Pancreas (tissue), 10 donors: ENCODE measurements around the gene GABBR2. TPM values are rescaled to one million over a fixed set of nuclear protein-coding genes. Genes with fewer than 3 reads are reported as not detected.

Experiments
- ATAC-seq, 4 donors: fragments of 200-7000 bp; cut with Tn5 transposase; one replicate each; pipeline versions ENCODE4 v1.8.0 to v1.9.1; 2020; ENCODE audit warnings: mild to moderate bottlenecking in 4 of 4, moderate library complexity in 4 of 4
- DNase-seq, 6 donors: peaks; one replicate each; pipeline ENCODE4 v3.0.0-alpha.2; 2020
- FAIRE-seq: peaks from 2 replicates; lab custom pipeline; 2012; peaks lifted over from hg19 to GRCh38; lab: Jason Lieb, UNC
- H3K27ac ChIP-seq, 4 donors: fragments of 200-600 bp; sonication (generic); 1 replicate in 3 of 4; 2 replicates in 1 of 4; pipeline versions ENCODE4 v1.5.0 to v1.8.0; 2020
- H3K27me3 ChIP-seq, 4 donors: fragments of 200-600 bp; one replicate each; pipeline ENCODE4 v1.8.0; 2021
- H3K36me3 ChIP-seq, 3 donors: fragments of 200-600 bp; sonication (generic) in 1 of 3; one replicate each; pipeline versions ENCODE4 v1.5.0 to v1.8.0; 2020 to 2021
- H3K4me1 ChIP-seq, 3 donors: fragments of 200-600 bp; one replicate each; pipeline ENCODE4 v1.8.0; 2021
- H3K4me3 ChIP-seq, 4 donors: fragments of 200-600 bp; sonication (generic) in 2 of 4; one replicate each; pipeline versions ENCODE4 v1.5.0 to v1.8.0; 2020 to 2021
- H3K9me3 ChIP-seq, 4 donors: fragments of 200-600 bp; one replicate each; pipeline ENCODE4 v1.8.0; 2021
- CTCF ChIP-seq, 4 donors: fragments of 200-600 bp; sonication (generic) in 3 of 4; IDR thresholded peaks; one replicate each; pipeline versions ENCODE4 v1.5.0 to v1.8.0; 2021; ENCODE audit warnings: antibody characterized with exemption in 4 of 4
- WGBS, 2 donors: extraction: QIAGEN DNeasy Blood & Tissue Kit; methylation state at CpG; one replicate each; pipeline ENCODE4 v1.1.7; 2013; 5-methylcytosine and 5-hydroxymethylcytosine counted together
- intact Hi-C, 3 donors: fragments of 100-400 bp; cut with DNase I; formaldehyde crosslinking; loops; one replicate each; pipeline versions ENCODE4 v1.11.1 to v1.14.2; 2022
- polyA plus RNA-seq, 2 donors: library from polyadenylated mRNA; stranded (reverse); fragments of 200-250 nt; gene quantifications; one replicate each; pipeline ENCODE4 v1.2.3, GENCODE V29; 2013
- total RNA-seq, 6 donors: library from RNA; stranded (reverse); fragmentation: NEBNext Ultra II Directional in 4 of 6; extraction: Animal tissue kit (Norgen Biotek cat#: 25700) in 4 of 6; gene quantifications; one replicate each; pipeline versions ENCODE4 v1.2.1 to v1.2.4, GENCODE V29; 2021 to 2023
- donor health status: healthy with polysubstance abuse.
- donor health status: DM: no; HTN: no; CAD: no; lungs with moderate emphysema.
- donor health status: DM: no; HTN: no; CAD: no.
- donor health status: control.
- donor health status: control.
- donor health status: Bipolar disorder and iron deficiency.
- donor health status: DM: yes; HTN: yes; CAD: no.
- donor health status: DM: no; HTN: no; CAD: no.
- donor health status: DM: no; HTN: no; CAD: no.
- donor health status: DM: yes; HTN: yes; CAD: no.

Gene GABBR2
- total and polyA plus RNA-seq, 8 donors, result 0.04 to 0.14 (median 0.07) TPM; not detected in 4

- DNase-seq (no peak), ATAC-seq (no peak), FAIRE-seq (no peak)
- Histone ChIP-seq H3K4me1 (no peaks in the 10 kb centered on the region), H3K27ac (no peak overlapping the region), H3K4me3 (no peak overlapping the region), H3K27me3 (no peaks in the 10 kb centered on the region), H3K9me3 (no peaks in the 10 kb centered on the region), H3K36me3 (no peaks in the 10 kb centered on the region)
- TF ChIP-seq CTCF (IDR thresholded peaks at IDR 0.05), result no peak
- 75 to 76% methylated on average over 5 of the region's 5 CpGs for WGBS, 2 donors
- intact Hi-C loops, result no loop called here
Measured at GRCh38 chr9:98610711-98611110, 98.0 kb downstream of the GABBR2 start.

GRCh38 chr9:98610211-98610610 is 98.5 kb downstream of the GABBR2 start:
- no peak for ATAC-seq
- FAIRE-seq, result no peak
- Histone ChIP-seq H3K4me3 (no peak overlapping the region), H3K27ac (no peak overlapping the region), H3K36me3 (no peaks in the 10 kb centered on the region), H3K27me3 (no peaks in the 10 kb centered on the region), H3K9me3 (no peaks in the 10 kb centered on the region), H3K4me1 (no peaks in the 10 kb centered on the region)
- intact Hi-C loops, result no loop called here
- DNase-seq, result no peak
- TF ChIP-seq CTCF (IDR thresholded peaks at IDR 0.05), result no peak
- WGBS, 2 donors, result 91 to 92% methylated on average over 2 of the region's 2 CpGs

GRCh38 chr9:98609646-98610045 is 99.1 kb downstream of the GABBR2 start:
- no peak for FAIRE-seq
- WGBS, 2 donors, result 74 to 78% methylated on average over 6 of the region's 6 CpGs
- no peak overlapping the region for H3K27ac ChIP-seq
- no peak for DNase-seq
- H3K27me3 ChIP-seq, result no peaks in the 10 kb centered on the region
- TF ChIP-seq CTCF (IDR thresholded peaks at IDR 0.05), result no peak
- intact Hi-C loops, result no loop called here
- no peaks in the 10 kb centered on the region for H3K36me3 ChIP-seq
- H3K4me1 ChIP-seq, result no peaks in the 10 kb centered on the region
- no peak overlapping the region for H3K4me3 ChIP-seq
- no peak for ATAC-seq
- no peaks in the 10 kb centered on the region for H3K9me3 ChIP-seq

- Histone ChIP-seq H3K4me3 (no peak overlapping the region), H3K27me3 (no peaks in the 10 kb centered on the region), H3K9me3 (no peaks in the 10 kb centered on the region), H3K4me1 (no peaks in the 10 kb centered on the region), H3K36me3 (no peaks in the 10 kb centered on the region), H3K27ac (no peak overlapping the region)
- intact Hi-C loops, result no loop called here
- DNase-seq (no peak), ATAC-seq (no peak), FAIRE-seq (no peak)
- WGBS, 2 donors, result 65 to 72% methylated on average over 7 of the region's 7 CpGs
- no peak for TF ChIP-seq CTCF (IDR thresholded peaks at IDR 0.05)
Measured at GRCh38 chr9:98607787-98608186, 100.9 kb downstream of the GABBR2 start.

GRCh38 chr9:98607152-98607551 is 101.6 kb downstream of the GABBR2 start:
- WGBS, 2 donors, result 77 to 78% methylated on average over 8 of the region's 8 CpGs
- Histone ChIP-seq H3K9me3 (no peaks in the 10 kb centered on the region), H3K27ac (no peak overlapping the region), H3K4me3 (no peak overlapping the region), H3K4me1 (no peaks in the 10 kb centered on the region), H3K27me3 (no peaks in the 10 kb centered on the region), H3K36me3 (no peaks in the 10 kb centered on the region)
- intact Hi-C loops, result no loop called here
- no peak for TF ChIP-seq CTCF (IDR thresholded peaks at IDR 0.05)
- FAIRE-seq (no peak), ATAC-seq (no peak), DNase-seq (no peak)
